B cell (primary cell): ENCODE results near the gene RSPO4. TPM values are rescaled to one million over a fixed set of nuclear protein-coding genes. Genes with fewer than 3 reads are reported as not detected.

ENCODE experiments used
- ATAC-seq: fragments of 200-7000 bp; cut with Tn5 transposase; one replicate; pipeline ENCODE4 v1.10.0; 2021; ENCODE audit warnings: low read depth, mild to moderate bottlenecking, moderate number of reproducible peaks, moderate library complexity
- CTCF ChIA-PET: fragments of 350-600 bp; sonication (Branson Sonifier 250); formaldehyde crosslinking; loops from one replicate; lab custom pipeline; 2021; ENCODE audit warnings: antibody characterized with exemption, inconsistent platforms; lab: Charles Lee
- POLR2A ChIA-PET: fragments of 350-600 bp; sonication (Branson Sonifier 250); formaldehyde crosslinking; loops from one replicate; lab custom pipeline; 2021; ENCODE audit warnings: antibody characterized with exemption; lab: Charles Lee
- DNase-seq: peaks from one replicate; pipeline ENCODE4 v3.0.0; 2013
- H2AFZ ChIP-seq: 2 replicates; pipeline ENCODE4 v1.6.1; 2012; ENCODE audit warnings: mild to moderate bottlenecking, low read depth, low read length; ENCODE audit not compliant: insufficient read depth, poor library complexity, severe bottlenecking
- H3K27ac ChIP-seq, 2 donors: 1 replicate in 1 of 2; 2 replicates in 1 of 2; pipeline ENCODE4 v1.5.1; 2012 to 2013; ENCODE audit warnings: low read length in 2 of 2, mild to moderate bottlenecking in 2 of 2, moderate library complexity in 1 of 2
- H3K27me3 ChIP-seq, 4 experiments: fragments of 200-600 bp in 1 of 4; sonication (generic) in 1 of 4; replicated peaks in 1 of 4; 1 replicate in 2 of 4; 2 replicates in 2 of 4; pipeline versions ENCODE4 v1.6.1 to v1.7.0; 2013 to 2016; ENCODE audit warnings: low read length in 3 of 4, mild to moderate bottlenecking in 2 of 4, mixed read lengths in 1 of 4, moderate library complexity in 1 of 4; ENCODE audit not compliant: insufficient read depth in 4 of 4, control insufficient read depth in 3 of 4; ENCODE audit errors: control extremely low read depth in 1 of 4
- H3K36me3 ChIP-seq, 2 experiments: replicated peaks in 1 of 2; 1 replicate in 1 of 2; 2 replicates in 1 of 2; pipeline versions ENCODE4 v1.6.1 to v1.7.1; 2013; ENCODE audit warnings: low read length in 1 of 2; ENCODE audit not compliant: insufficient read depth in 2 of 2, control insufficient read depth in 1 of 2; ENCODE audit errors: control extremely low read depth in 1 of 2, extremely low read depth in 1 of 2
- H3K4me1 ChIP-seq, 2 donors: fragments of 200-600 bp in 1 of 2; sonication (generic) in 1 of 2; 1 replicate in 1 of 2; 2 replicates in 1 of 2; pipeline versions ENCODE4 v1.5.1 to v1.6.1; 2013 to 2017; ENCODE audit warnings: low read length in 2 of 2; ENCODE audit not compliant: control insufficient read depth in 2 of 2, insufficient read depth in 2 of 2
- H3K4me2 ChIP-seq: replicated peaks from 2 replicates; pipeline ENCODE3; 2012; ENCODE audit warnings: mild to moderate bottlenecking, low read depth, low read length; ENCODE audit not compliant: poor library complexity, severe bottlenecking
- H3K4me3 ChIP-seq, 5 experiments: fragments of 200-600 bp in 1 of 5; sonication (generic) in 1 of 5; 1 replicate in 3 of 5; 2 replicates in 2 of 5; pipeline versions ENCODE4 v1.5.1 to v1.7.0; 2011 to 2016; ENCODE audit warnings: low read length in 4 of 5, mild to moderate bottlenecking in 4 of 5, low read depth in 2 of 5, control low read depth in 1 of 5, moderate library complexity in 1 of 5; ENCODE audit not compliant: insufficient read depth in 1 of 5; ENCODE audit errors: control extremely low read depth in 1 of 5, extremely low read depth in 1 of 5
- H3K79me2 ChIP-seq: fragments of 200-600 bp; sonication (generic); one replicate; pipeline ENCODE4 v1.6.0; 2016; ENCODE audit warnings: low read length; ENCODE audit not compliant: control insufficient read depth, insufficient read depth
- H3K9ac ChIP-seq: fragments of 200-600 bp; sonication (generic); 2 replicates; pipeline ENCODE4 v1.6.1; 2017; ENCODE audit warnings: mild to moderate bottlenecking, low read length, moderate library complexity
- H3K9me3 ChIP-seq, 3 donors: one replicate each; pipeline versions ENCODE4 v1.6.1 to v1.7.1; 2013; ENCODE audit warnings: low read length in 2 of 3; ENCODE audit not compliant: control insufficient read depth in 2 of 3, insufficient read depth in 1 of 3; ENCODE audit errors: control extremely low read depth in 1 of 3
- H4K20me1 ChIP-seq: 2 replicates; pipeline ENCODE4 v1.6.0; 2012; ENCODE audit warnings: mild to moderate bottlenecking, low read length; ENCODE audit not compliant: insufficient read depth, control insufficient read depth, poor library complexity, severe bottlenecking
- H3K27ac Mint-ChIP-seq: one replicate; pipeline ENCODE4 v1.8.0; 2021; ENCODE audit warnings: mixed read lengths
- H3K27me3 Mint-ChIP-seq: one replicate; pipeline ENCODE4 v1.8.0; 2021; ENCODE audit warnings: mixed read lengths
- H3K4me1 Mint-ChIP-seq: one replicate; pipeline ENCODE4 v1.8.0; 2021; ENCODE audit warnings: mixed read lengths
- H3K4me3 Mint-ChIP-seq: one replicate; pipeline ENCODE4 v1.8.0; 2021; ENCODE audit warnings: mixed read lengths
- H3K9me3 Mint-ChIP-seq: one replicate; pipeline ENCODE4 v1.8.0; 2022; ENCODE audit warnings: mixed read lengths; ENCODE audit not compliant: insufficient read depth
- CTCF ChIP-seq: fragments of 200-600 bp; IDR thresholded peaks from one replicate; pipeline ENCODE4 v1.8.0; 2022; ENCODE audit warnings: antibody characterized with exemption, mild to moderate bottlenecking
- EZH2 ChIP-seq: IDR thresholded peaks from 2 replicates; pipeline ENCODE4 v1.6.1; 2012; ENCODE audit warnings: borderline replicate concordance, low read depth, mild to moderate bottlenecking, moderate library complexity, low read length; ENCODE audit not compliant: insufficient read depth, poor library complexity, severe bottlenecking
- WGBS: methylation state at CpG from one replicate; pipeline ENCODE4 v1.1.5; 2013; ENCODE audit warnings: missing lambda C conversion rate; ENCODE audit not compliant: insufficient coverage; 5-methylcytosine and 5-hydroxymethylcytosine counted together
- intact Hi-C: fragments of 100-400 bp; cut with micrococcal nuclease; formaldehyde crosslinking; loops from one replicate; pipeline ENCODE4 v1.10.0; 2022
- polyA plus RNA-seq: library from polyadenylated mRNA; depleted of rRNA; stranded (reverse); fragments of >200 nt; gene quantifications from 2 replicates; pipeline ENCODE4 v1.2.3, GENCODE V29; 2012
- total RNA-seq, 2 donors: library from RNA; stranded (reverse); fragments of 120-200 nt in 1 of 2; gene quantifications; 1 replicate in 1 of 2; 2 replicates in 1 of 2; pipeline versions ENCODE4 v1.2.3 to v1.2.4, GENCODE V29; 2013 to 2022

The RSPO4 gene
- total and polyA plus RNA-seq, 2 donors (not counting 1 experiment from before 2014, with no cell fraction given) = 0.04 to 0.37 TPM

- no peaks in the 10 kb centered on the region for H4K20me1 ChIP-seq
- no peak overlapping the region for H3K4me3 Mint-ChIP-seq
- no peaks in the 10 kb centered on the region for H3K4me1 ChIP-seq
- H3K9ac ChIP-seq = no peak overlapping the region
- H3K4me3 ChIP-seq = no peak overlapping the region
- 97% methylated on average over 5 of the region's 5 CpGs for WGBS
- intact Hi-C loops = no loop called here
- DNase-seq (no peak), ATAC-seq (no peak)
- CTCF ChIA-PET = no interaction called here
- H3K36me3 ChIP-seq = no peaks in the 10 kb centered on the region
- H3K27ac Mint-ChIP-seq = no peak overlapping the region
- no peak for TF ChIP-seq EZH2
- TF ChIP-seq CTCF = no peak
- no peaks in the 10 kb centered on the region for H3K9me3 Mint-ChIP-seq
- no peak overlapping the region for H3K27ac ChIP-seq
- no peaks in the 10 kb centered on the region for H3K9me3 ChIP-seq
- H3K4me1 Mint-ChIP-seq = no peaks in the 10 kb centered on the region
- no peaks in the 10 kb centered on the region for H3K79me2 ChIP-seq
- POLR2A ChIA-PET = no interaction called here
- peaks cover 0 to 2% (median 0%) of the 10 kb centered on the region in 4 experiments for H3K27me3 ChIP-seq
- no peak overlapping the region for H3K4me2 ChIP-seq
- H2AFZ ChIP-seq = no peak overlapping the region
- H3K27me3 Mint-ChIP-seq = peaks cover 7% of the 10 kb centered on the region
Measured at GRCh38 chr20:939606-940005, 62.5 kb downstream of the RSPO4 start.

GRCh38 chr20:934186-934840 lies 67.8 kb downstream of the RSPO4 start:
- Histone ChIP-seq H3K27me3 (peaks cover 0 to 2% (median 0%) of the 10 kb centered on the region in 4 experiments), H3K4me2 (no peak overlapping the region), H3K27ac (no peak overlapping the region), H3K4me3 (no peak overlapping the region), H2AFZ (no peak overlapping the region), H3K9ac (no peak overlapping the region), H3K4me1 (no peaks in the 10 kb centered on the region), H4K20me1 (no peaks in the 10 kb centered on the region), H3K79me2 (no peaks in the 10 kb centered on the region), H3K9me3 (peaks cover 9 to 13% (median 12%) of the 10 kb centered on the region in 3 donors), H3K36me3 (no peaks in the 10 kb centered on the region)
- intact Hi-C loops = no loop called here
- no peak for DNase-seq
- CTCF ChIA-PET = no interaction called here
- Mint-ChIP-seq H3K4me3 (no peak overlapping the region), H3K27ac (no peak overlapping the region), H3K9me3 (peaks cover 11% of the 10 kb centered on the region), H3K4me1 (no peaks in the 10 kb centered on the region), H3K27me3 (peaks cover 7% of the 10 kb centered on the region)
- POLR2A ChIA-PET = no interaction called here
- TF ChIP-seq EZH2 (no peak), CTCF (no peak)
- 78% methylated on average over 8 of the region's 9 CpGs for WGBS
- no peak for ATAC-seq
